Activated T-cell treated with anti-CD3 and anti-CD28 coated beads, Interleukin-2, amount 50 U/mL, for 1 hour (primary cell): ENCODE data around the gene PTPRC.

Source experiments
- DNase-seq: peaks from one replicate; pipeline ENCODE4 v3.0.0-alpha.2; 2020

Gene PTPRC

GRCh38 chr1:198708761-198709525, 70.1 kb downstream of the PTPRC start:
- no peak for DNase-seq

DNA sequence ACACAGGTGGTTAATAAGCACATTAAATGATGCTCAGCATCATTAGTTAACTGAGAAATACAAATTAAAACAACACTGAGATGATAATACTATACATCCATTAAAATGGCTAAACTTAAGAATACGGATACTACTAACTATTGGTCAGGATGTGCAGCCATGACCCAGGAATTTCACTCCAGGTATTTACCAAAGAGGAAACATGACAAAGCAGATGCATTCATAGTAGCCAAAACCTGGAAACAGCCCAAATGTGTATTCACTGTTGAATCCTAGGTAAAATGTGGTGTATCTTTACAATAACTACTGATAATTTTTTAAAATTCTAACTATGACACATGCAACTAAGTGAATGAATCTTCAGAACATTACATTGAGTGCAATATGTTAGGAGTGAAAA, 73.0 kb downstream of the PTPRC start:
- DNase-seq = no peak

DNA sequence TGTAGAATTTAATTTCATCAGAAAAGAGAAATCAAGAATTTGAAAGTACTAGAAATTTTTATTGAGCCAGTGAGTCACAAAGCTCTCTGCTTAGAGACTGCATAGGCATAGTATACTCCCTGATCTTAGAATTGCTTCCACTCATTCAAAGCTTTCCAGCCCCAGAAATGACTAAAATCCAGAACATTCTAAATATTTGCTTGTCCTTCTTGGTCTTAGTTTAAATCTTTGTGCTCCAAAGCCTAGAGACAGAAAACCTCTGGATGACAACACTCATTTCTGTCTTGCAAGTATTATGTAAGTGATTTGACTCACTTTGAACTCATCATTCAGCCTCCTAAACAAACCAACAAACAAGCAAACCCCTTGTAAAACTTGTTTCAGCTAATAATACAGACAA, 74.2 kb downstream of the PTPRC start:
- no peak for DNase-seq

DNA sequence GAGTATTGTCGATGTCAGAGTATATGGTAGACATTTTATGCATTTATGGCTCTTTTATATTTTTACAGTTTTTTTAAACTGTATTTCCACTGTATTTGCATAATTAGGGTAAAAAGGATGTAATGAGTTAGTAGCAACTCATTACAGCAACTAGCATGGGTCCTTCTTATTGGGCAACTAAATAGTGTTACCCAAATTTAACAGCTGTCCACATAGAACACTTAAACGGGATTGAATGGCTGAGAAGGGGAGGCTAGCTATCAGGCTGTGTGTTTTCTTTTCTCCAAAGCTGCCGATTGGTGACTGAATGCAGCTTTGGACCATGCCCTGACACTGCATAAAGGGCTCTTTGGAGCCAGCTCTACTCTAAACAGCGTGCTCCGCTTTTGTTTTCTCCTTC, 75.4 kb downstream of the PTPRC start:
- DNase-seq = no peak

GRCh38 chr1:198716051-198716450, 77.2 kb downstream of the PTPRC start:
- DNase-seq = no peak

- no peak for DNase-seq
Observed at GRCh38 chr1:198717510-198717909, 78.7 kb downstream of the PTPRC start.

GRCh38 chr1:198723127-198723526, 84.3 kb downstream of the PTPRC start:
- DNase-seq = no peak

GRCh38 chr1:198725090-198725489, 86.2 kb downstream of the PTPRC start:
- DNase-seq = no peak

GRCh38 chr1:198726455-198726854, 87.6 kb downstream of the PTPRC start:
- no peak for DNase-seq

GRCh38 chr1:198729195-198729863, 90.5 kb downstream of the PTPRC start:
- no peak for DNase-seq

GRCh38 chr1:198730952-198731351, 92.1 kb downstream of the PTPRC start:
- no peak for DNase-seq

DNA sequence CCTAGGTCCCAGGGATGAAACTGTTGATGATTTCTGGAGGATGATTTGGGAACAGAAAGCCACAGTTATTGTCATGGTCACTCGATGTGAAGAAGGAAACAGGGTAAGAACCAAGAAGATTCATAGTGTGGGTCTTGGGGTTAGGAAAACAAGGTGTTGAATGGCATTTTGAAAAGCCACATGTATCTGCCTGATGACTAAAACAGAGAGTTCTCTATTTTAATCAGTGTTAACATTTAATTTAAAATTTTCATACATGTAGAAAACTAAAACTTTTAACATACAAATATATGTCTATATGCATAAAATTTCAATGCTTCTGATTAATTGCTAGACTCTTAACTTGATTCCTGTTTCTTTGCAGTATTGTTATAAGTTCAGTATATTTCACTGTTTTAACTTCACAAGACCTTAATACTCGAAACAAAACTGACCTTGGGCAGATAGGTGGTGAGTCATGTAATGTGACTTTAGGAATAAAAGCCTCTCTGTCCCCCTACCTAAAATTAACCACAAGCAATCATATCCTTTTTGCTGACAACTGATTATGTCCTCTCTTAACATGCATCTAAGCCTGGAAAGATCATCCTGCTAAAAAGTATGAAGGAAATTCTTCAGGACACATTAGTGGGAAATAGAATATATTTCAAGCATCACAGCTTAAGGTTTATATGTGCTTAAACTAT, 95.6 kb downstream of the PTPRC start:
- DNase-seq = no peak

GRCh38 chr1:198741744-198742143, 102.9 kb downstream of the PTPRC start:
- DNase-seq = no peak

DNA sequence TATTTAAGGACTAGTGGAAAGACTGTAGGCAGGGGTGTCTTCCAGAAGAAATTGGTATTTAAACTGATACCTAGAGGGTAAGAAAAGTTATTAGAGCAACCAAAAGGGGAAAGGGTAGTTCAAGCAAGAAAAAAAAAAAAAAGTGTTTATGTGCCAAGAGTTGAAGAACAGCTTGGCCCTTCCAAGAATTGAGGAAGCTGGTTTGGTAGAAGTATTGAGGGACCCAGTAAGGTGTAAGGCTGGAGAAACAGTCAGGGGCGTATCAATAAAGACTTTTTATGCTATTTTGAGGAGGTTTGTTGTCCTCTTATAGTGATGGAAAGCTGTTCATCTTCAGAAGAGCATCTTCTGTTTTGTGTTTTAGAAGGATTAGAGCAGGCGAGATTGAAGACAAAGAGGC, 108.3 kb downstream of the PTPRC start:
- no peak for DNase-seq

DNA sequence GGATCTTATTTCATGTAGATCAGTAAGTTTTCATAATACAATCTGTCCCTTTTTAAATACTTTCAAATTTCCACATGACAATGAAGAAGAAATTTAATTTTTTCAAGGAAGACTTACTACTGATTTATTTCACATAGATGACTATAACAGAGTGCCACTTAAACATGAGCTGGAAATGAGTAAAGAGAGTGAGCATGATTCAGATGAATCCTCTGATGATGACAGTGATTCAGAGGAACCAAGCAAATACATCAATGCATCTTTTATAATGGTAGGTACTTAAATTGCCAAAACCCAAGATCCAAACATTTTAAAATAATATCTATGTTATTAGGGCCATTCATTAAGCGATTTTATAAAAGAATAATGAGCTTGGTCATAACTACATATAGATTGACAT, 110.4 kb downstream of the PTPRC start:
- DNase-seq = no peak

DNA sequence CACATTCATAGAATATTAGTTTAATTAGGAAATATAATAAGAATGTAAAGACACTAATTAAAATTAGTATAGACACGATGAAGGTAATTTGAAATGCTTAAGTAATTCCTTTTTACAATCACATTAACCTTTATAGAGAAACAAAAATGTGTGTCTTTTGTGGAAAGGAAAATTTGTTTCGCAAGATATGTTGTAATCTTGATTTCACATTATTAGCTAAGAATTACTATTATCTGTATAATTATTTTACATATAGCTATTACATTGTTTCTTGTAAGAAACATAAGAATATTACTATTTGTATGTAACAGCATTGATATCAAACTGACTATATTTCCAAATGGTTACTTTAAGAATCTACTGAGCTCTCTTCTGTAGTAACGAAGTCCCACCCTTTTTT, 111.2 kb downstream of the PTPRC start:
- DNase-seq = no peak

- DNase-seq = no peak
Observed at GRCh38 chr1:198751741-198752140, 112.9 kb downstream of the PTPRC start.

DNA sequence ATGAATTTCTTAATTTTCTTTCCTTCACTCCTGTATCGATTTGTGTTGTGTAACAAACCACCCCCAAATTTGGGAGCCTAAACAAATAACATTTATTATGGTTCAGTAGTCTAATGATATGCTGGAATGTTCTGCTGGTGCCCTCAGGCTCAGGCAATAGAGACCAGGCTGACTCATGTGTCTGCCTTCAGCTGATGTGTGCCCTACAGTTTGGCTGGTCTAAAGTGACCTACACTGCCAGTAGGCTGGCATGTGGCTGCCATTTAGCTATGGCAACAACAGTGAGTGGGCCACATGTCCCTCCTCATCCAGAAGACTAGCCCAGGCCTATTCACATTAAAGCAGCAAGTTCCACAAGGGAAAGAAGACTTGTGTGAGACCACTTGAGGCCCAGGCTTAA, 115.8 kb downstream of the PTPRC start:
- DNase-seq = no peak

DNA sequence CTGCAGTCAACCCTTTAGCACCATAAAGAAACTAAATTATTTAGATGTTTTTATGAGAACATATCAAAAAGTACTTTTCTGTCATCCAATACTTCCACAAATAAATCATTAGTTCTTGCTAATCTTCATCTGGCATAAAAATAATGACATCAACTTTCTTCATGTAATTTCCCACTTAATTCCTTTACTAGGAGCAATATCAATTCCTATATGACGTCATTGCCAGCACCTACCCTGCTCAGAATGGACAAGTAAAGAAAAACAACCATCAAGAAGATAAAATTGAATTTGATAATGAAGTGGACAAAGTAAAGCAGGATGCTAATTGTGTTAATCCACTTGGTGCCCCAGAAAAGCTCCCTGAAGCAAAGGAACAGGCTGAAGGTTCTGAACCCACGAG, 116.9 kb downstream of the PTPRC start:
- no peak for DNase-seq

DNA sequence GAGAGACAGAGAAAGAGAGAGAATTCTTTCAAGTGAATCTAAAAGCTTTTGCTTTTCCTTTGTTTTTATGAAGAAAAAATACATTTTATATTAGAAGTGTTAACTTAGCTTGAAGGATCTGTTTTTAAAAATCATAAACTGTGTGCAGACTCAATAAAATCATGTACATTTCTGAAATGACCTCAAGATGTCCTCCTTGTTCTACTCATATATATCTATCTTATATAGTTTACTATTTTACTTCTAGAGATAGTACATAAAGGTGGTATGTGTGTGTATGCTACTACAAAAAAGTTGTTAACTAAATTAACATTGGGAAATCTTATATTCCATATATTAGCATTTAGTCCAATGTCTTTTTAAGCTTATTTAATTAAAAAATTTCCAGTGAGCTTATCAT, 117.6 kb downstream of the PTPRC start:
- DNase-seq = no peak

GRCh38 chr1:198761859-198762616, 123.2 kb downstream of the PTPRC start:
- DNase-seq = no peak

DNA sequence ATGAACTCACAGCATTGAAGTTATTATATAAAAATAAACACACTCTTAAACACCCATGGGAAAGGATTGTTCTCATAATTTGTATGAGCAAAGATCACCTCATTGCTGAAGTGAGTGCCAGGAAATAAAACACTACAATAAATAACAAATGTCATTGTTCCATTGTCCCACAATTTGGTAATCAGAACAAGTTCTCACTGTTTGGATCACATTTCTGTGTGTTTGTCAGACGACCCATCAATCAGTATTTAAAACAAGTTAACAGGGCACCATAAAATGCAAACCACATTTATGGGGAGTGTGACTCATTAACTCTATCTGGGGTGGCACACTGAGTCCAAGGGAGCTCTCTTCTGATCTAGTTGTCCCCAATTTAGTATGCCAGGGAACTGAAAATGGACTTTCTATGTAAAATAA, 124.5 kb downstream of the PTPRC start:
- no peak for DNase-seq

DNA sequence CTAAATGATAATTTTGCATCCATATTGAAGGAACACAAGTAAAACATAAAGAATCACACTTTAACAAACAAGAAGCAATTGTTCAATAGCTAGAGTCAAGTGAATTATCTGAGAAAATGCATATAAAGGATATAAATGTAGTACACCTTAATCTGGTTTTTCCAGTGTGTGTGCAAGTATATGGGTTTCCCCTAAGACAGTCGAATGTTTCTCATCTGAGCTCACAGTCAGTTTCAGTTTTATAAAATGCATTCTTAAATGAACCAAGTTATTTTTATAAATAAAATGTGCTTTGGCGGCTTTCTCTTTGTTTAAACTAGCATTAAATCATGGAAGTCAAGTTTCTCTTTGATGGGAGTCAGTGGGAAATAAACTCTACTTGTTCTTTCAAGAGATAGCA, 125.9 kb downstream of the PTPRC start:
- DNase-seq = no peak
